GM12873 (cell line): ENCODE measurements around the gene DIP2A.

ENCODE experiments used
- TF ChIP-seq, protein P1 (sequence below): IDR thresholded peaks from 2 replicates; pipeline ENCODE4 v1.5.1; 2012; ENCODE audit warnings: low read depth, mild to moderate bottlenecking, moderate library complexity, low read length, control low read depth; ENCODE audit not compliant: insufficient read depth; ENCODE audit errors: missing control alignments

The DIP2A gene

DNA sequence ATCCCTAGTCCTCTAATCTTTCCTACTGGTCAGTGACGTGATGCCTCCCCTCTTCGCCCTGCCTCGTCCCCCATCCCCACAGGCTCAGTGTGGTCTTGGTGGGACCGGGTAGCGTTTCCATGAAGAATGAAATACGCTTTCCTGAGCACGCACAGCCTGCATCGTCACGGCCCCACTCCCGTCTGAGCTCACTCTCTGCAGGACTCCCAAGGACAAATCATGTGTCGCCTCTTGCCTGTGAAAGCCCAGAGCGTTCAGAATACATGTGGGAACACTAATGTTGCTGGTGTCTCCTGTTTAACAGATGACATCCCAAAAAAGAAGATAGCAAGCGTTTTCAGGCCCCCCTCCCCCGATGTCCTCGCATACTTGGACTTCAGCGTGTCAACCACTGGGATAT is 97.0 kb downstream of the DIP2A start:
- TF ChIP-seq, protein P1, sequence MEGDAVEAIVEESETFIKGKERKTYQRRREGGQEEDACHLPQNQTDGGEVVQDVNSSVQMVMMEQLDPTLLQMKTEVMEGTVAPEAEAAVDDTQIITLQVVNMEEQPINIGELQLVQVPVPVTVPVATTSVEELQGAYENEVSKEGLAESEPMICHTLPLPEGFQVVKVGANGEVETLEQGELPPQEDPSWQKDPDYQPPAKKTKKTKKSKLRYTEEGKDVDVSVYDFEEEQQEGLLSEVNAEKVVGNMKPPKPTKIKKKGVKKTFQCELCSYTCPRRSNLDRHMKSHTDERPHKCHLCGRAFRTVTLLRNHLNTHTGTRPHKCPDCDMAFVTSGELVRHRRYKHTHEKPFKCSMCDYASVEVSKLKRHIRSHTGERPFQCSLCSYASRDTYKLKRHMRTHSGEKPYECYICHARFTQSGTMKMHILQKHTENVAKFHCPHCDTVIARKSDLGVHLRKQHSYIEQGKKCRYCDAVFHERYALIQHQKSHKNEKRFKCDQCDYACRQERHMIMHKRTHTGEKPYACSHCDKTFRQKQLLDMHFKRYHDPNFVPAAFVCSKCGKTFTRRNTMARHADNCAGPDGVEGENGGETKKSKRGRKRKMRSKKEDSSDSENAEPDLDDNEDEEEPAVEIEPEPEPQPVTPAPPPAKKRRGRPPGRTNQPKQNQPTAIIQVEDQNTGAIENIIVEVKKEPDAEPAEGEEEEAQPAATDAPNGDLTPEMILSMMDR, result no peak

DNA sequence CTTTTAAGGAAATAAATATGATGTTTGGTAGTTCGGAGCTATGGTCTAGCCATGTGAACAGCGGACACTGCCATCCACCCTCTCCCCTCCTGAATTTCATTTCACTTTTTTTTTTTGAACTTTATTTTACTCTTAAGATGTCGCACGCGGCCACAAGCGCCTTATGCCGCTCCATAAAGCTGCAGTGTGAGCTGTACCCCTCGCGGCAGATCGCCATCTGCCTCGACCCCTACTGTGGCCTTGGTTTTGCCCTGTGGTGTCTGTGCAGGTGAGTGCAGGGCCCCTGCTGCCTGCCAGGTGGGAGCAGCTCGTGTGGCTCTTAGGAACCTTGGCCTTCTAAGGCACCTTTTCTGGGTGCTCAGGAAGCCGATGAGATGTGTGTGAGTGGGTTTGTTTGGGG is 98.1 kb downstream of the DIP2A start:
- TF ChIP-seq, protein P1, result no peak

DNA sequence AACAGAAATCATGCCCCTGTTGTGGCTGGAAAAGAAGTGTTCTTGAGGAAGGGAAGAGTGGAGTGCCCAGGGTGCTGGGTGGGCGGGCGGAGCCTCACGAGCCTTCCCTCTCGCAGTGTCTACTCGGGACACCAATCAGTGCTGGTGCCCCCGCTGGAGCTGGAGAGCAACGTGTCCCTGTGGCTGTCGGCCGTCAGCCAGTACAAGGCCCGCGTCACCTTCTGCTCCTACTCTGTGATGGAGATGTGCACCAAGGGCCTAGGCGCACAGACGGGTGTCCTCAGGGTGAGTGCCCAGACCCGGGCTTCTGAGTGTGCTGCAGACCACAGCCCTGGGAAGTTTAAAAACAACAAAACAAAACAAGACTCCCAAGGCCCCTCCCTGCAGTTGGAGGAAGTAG is 98.8 kb downstream of the DIP2A start:
- TF ChIP-seq, protein P1, result no peak

DNA sequence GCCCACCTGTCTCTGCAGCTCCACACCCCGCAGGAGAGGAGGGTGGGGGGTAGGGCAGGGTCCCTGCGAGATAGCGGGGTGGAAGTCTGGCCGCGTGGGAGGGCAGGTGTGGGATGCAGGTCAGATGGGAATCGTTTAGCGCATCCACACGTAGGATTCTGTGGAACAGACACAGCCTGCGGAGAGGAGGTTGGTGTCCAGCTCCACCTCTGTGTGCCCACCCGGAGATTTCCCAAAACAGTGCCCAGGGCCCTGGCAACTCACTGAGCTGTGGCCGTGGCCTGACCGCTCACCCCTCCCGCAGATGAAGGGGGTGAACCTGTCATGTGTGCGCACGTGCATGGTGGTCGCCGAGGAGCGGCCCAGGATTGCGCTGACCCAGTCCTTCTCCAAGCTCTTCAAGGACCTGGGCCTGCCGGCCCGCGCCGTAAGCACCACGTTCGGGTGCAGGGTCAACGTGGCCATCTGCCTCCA is 99.3 kb downstream of the DIP2A start:
- TF ChIP-seq, protein P1, result no peak

DNA sequence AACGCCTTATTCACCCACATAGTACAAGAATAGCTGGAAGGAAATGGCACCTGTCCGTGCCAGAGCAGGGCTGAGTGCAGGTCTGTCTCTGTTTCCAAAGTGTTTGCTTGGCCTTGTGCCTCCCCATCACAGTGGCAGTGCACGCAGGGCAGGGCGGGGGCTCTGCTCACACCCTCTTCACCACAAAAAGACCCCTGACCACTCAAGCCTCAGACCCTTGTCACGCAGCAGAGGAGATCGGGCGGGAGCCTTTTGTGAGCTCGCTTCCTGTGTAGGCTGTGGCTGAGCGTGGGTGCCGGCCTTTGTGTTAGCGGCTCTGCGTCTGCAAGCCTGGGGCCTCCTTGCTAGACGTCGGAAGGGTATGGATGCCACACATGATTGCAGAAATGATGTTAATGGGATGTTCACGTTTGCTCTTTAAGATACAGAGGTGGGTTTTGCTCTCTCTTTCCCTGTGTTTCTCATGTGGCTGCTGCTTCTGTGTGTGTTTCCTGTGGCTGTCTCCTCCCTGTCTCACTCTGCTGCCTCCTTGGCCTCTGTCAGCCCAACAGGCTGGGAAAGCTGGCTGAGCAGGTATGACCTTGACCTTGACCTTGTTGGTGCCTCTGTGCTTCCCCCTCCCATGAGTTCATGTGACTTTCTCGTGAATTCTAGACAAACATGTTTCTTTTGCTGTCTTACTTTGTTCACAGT is 100.7 kb downstream of the DIP2A start:
- TF ChIP-seq, protein P1, result no peak

DNA sequence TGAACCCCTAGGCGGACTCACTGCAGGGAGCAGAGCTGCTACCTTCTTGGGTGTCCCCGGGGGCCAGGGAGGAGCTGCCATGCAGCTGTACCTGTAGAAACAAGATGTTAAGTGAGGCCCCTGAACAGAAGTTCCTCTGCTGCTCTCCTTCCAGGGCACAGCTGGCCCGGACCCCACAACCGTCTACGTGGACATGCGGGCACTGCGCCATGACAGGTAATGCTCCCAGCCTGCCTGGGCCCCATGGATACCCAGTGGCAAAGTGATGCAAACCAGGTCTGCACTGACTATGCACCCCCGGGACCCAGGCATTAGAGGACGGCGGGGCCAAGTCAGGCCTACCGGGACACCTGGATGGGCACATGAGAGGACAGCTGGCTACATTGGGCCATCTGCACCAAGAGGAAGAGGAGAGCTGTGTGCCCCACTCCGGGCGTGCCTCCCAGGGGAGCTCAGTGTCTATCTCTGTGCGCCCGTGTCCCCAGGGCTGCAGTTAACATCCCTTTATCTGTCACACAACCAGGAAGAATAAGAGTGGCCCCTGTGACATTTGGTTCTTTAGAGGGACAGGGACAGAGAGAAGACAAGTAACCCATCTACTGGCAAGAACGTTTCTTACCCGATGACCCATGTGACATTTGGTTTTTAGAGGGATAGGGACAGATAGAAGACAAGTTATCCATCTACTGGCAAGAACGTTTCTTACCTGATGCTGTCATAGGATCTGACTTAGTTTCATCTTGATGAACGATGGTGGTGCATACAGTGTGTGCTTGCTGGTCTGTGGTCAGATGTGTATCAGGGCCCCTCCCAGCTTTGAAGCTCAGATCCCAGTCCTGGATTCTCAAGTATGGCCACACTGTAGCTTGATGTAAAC is 102.1 kb downstream of the DIP2A start:
- TF ChIP-seq, protein P1, result no peak

DNA sequence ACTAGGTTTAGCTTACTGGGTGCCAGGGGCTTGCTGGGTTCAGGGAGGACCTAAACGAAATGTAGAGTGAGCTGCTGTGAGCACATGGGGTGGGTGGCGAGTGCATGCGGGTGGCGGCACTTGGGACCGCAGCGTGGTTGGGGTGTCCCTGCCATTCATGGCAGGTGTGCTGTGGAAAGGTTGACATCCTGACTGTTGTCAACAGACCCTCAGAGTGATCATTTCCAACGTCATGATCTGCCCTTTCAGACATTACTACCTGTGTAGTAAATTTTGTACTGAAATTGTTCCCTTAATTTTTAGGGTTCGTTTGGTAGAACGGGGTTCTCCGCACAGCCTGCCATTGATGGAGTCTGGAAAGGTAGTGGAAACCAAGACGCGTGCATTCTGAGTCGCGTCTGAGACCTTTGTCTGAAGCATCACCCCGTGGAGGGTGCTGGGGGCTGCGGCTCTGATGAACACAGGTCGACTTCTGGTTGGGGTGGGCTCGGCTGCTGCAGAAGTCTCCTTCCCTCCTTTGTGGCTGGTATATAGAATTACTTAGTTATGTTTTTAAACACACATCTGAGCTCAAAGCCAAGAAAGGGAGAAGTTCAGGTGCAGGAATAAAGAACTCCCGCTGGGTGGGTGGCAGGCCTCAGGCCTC is 102.9 kb downstream of the DIP2A start:
- TF ChIP-seq, protein P1, result no peak
